GM10248 (cell line): ENCODE data around the gene PDE4B.
"Not testable (repeated sequence)": the region's sequence is repeated elsewhere in the genome, so short reads cannot be mapped to it uniquely, and the experiment has no call there.

Experiments used
- CTCF ChIA-PET: fragments of 300-600 bp; sonication (Branson Sonifier 250); formaldehyde crosslinking; extraction: SDS; loops from one replicate; lab custom pipeline; 2021; ENCODE audit warnings: antibody characterized with exemption; lab: Yijun Ruan, JAX
- POLR2A ChIA-PET: fragments of 350-650 bp; sonication (Branson Sonifier 250); formaldehyde crosslinking; extraction: SDS; loops from one replicate; lab custom pipeline; 2020; ENCODE audit warnings: antibody characterized with exemption; lab: Yijun Ruan, JAX
- DNase-seq: peaks from one replicate; pipeline ENCODE4 v3.0.0; 2012; ENCODE audit errors: extremely low spot score
- TF ChIP-seq, protein P1 (sequence below): IDR thresholded peaks from 2 replicates; pipeline ENCODE4 v1.5.1; 2012; ENCODE audit warnings: mild to moderate bottlenecking, low read depth; ENCODE audit errors: extremely low read depth, missing control alignments, control extremely low read depth

The PDE4B gene

GRCh38 chr1:65965112-65965996, 172.7 kb downstream of the PDE4B start:
- ChIA-PET CTCF (interaction anchor here (0.6 to 7.7 kb wide), 5 partner anchors 191 to 481 kb away, joined by 3 to 149 read pairs (median 3); no protein-coding TSS in a partner anchor), POLR2A (no interaction called here)
- TF ChIP-seq, protein P1, sequence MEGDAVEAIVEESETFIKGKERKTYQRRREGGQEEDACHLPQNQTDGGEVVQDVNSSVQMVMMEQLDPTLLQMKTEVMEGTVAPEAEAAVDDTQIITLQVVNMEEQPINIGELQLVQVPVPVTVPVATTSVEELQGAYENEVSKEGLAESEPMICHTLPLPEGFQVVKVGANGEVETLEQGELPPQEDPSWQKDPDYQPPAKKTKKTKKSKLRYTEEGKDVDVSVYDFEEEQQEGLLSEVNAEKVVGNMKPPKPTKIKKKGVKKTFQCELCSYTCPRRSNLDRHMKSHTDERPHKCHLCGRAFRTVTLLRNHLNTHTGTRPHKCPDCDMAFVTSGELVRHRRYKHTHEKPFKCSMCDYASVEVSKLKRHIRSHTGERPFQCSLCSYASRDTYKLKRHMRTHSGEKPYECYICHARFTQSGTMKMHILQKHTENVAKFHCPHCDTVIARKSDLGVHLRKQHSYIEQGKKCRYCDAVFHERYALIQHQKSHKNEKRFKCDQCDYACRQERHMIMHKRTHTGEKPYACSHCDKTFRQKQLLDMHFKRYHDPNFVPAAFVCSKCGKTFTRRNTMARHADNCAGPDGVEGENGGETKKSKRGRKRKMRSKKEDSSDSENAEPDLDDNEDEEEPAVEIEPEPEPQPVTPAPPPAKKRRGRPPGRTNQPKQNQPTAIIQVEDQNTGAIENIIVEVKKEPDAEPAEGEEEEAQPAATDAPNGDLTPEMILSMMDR = no peak
- DNase-seq = no peak

- DNase-seq, POLR2A ChIA-PET: not testable (repeated sequence)
- CTCF ChIA-PET = interaction anchor here (1.0 kb wide), 2 partner anchors 274 to 275 kb away, joined by 3 to 4 read pairs; no protein-coding TSS in a partner anchor
These were observed 174.8 kb downstream of the PDE4B start for GRCh38 chr1:65967492-65967891.

GRCh38 chr1:65971547-65971946, 178.9 kb downstream of the PDE4B start:
- POLR2A ChIA-PET = no interaction called here
- CTCF ChIA-PET = interaction anchor here (1.3 kb wide), 1 partner anchor 271 kb away, joined by 4 read pairs; no protein-coding TSS in a partner anchor
- TF ChIP-seq, protein P1 = no peak
- no peak for DNase-seq

DNA sequence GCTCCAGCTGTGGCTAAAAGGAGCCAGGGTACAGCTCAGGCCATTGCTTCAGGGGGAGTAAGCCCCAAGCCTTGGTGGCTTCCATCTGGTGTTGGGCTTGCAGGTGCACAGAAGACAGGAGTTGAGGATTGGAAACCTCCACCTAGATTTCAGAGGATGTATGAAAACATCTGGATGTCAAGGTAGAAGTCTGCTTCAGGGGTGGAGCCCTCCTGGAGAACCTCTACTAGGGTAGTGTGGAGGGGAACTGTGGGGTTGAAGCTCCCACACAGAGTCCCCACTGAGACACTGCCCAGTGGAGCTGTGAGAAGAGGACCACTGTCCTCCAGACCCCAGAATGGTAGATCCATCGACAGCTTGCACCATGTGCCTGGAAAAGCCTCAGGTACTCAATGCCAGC, 183.0 kb downstream of the PDE4B start:
- TF ChIP-seq, protein P1 = no peak
- POLR2A ChIA-PET = no interaction called here
- CTCF ChIA-PET = no interaction called here
- no peak for DNase-seq

DNA sequence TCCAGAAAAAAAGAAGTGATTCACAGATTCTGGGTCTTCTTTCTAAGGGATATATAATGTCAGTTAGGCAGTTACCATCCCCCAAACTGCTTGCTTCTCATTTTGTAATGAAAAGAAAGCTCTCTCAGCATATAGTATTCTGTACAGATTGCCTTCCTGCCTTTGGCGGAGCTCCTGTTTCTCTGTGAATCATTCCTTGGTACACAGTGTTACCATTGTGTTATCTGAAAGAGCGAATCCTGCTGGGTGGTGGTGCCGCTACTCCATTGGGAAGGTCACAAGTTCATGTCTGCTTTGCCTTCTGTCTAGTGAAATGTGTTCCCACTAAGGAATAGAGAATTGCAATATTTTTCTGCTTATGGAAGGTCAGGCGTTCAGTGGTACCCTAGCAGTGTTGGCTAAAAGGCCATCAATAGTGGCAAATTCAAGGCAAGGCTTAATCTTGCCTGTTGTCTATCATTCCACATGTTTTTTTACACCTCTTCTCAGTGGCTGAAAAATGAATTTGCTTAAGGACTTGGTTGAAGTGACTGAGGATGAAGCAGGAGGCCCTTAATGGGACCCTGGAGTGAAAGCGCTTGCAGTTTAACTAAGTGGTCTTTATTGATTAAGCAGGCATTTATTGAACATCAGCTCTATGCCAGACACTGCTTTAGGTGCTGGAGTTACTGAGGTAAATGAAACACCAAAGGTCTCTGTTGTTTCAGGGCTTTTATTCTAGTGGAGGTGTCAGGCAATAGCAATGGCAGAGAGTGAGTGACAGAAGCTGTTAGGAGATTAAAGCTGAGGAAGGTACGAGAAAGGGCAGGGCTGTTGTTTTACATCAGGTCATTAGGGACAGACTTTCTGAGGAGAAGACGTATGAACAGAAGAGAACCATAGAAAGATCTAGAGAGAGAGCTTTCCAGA, 186.7 kb downstream of the PDE4B start:
- CTCF ChIA-PET = interaction anchor here (0.8 to 1.1 kb wide), 2 partner anchors 18 to 520 kb away, joined by 3 to 4 read pairs; no protein-coding TSS in a partner anchor
- TF ChIP-seq, protein P1 = no peak
- POLR2A ChIA-PET = no interaction called here
- DNase-seq = no peak

DNA sequence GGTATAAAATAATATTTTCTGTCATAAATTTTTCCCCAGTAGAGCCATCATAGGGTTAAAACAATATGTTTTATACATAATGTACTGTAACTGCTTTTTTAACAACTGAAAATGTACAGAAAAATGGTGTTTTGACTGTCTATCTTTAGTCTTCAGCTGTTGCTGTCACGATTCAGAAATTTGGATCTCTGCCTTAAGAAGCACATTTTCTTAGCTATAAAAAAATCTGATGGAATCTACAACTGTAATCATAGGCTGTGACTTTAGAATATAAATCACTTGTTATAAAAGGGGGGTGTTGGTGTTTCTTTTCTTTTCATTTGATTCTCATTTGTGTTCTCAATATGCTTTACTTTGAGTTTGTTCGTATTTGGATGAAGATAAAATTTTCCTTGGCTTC, 187.5 kb downstream of the PDE4B start:
- POLR2A ChIA-PET = no interaction called here
- DNase-seq = no peak
- TF ChIP-seq, protein P1 = no peak
- CTCF ChIA-PET = no interaction called here
